Brain pericyte (primary cell): Measurements from ENCODE around the gene HOXA2.

Experiments
- DNase-seq: peaks from one replicate; pipeline ENCODE4 v3.0.0-alpha.2; 2012; ENCODE audit warnings: low read depth, low spot score

Gene HOXA2

GRCh38 chr7:27111751-27112277 is 9.3 kb upstream of the HOXA2 start:
- DNase-seq = no peak

DNA sequence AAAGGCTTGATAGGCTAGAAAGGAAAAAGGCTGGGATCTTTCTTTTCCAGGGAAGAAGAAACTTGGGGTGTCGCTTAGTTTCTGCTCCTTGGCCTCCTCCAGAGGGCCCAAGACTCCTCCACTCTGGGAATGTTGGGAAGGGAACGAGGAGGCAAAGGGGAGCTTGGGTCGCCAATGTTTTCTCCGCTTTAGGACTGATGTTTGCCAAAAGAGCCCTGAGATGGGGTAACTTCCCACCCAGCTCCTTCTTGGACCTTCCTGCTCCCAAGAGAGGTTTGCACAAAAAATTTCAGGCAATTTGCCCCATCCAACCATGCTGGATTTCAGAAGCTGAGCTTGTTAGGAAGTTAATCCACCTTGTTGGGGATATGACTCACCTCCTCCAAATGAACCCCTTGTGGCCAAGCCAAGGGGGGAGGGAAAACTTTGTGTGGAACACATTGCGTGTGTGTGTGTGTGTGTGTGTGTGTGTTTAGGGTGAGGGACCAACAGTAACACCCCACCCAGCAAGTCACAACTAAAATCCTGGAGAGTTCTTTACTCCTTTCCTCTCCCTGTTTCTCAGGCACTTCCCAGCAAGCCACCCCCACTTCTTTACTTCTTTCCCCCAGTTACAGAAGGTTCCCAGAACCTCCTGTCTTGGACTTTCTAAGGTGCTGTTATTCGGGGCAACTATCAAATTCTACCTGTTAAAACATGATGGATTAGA is 8.7 kb upstream of the HOXA2 start:
- no peak for DNase-seq

DNA sequence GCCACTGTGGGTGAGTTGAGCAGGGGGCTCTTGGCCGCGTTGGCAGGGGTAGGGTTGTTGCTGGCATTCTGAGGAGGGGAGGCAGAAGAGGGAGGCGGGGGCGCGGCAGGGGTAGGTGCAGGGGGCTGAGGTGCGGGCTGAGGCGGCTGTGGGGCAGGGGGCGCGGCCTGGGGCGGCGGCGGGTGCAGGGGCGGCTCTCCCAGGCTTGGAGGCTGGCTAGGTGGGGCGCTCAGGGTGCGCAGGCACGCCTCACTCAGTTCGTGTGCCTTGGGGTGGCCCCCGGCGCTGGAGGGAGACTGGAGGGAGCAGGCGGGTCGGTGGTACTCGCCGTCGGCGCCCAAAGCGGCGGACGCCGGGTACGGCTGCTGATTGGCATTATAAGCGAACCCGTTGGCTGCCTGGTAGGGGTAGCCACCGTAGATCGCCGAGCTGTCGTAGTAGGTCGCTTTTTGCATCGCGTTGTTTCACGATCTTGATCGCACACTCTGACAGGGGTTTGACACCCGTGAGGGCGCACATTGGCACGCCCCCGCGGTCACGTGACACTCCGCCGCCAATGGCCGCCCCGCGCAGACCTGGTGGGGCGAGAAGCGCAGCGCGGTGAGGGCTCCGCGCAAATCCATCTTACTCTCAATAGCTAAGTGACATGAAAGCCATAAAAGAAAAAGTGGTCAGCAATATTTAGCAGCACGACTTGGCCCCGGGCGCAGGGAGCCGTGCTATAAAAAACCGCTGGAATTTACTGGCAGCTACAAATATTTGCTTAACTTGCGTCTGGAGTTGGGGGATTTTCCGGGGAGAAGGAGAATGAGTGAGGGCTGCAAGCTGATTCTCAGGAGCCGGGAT is 7.9 kb upstream of the HOXA2 start:
- no peak for DNase-seq

- no peak for DNase-seq
Measured at GRCh38 chr7:27109466-27110185, 7.1 kb upstream of the HOXA2 start.

- no peak for DNase-seq
Measured at GRCh38 chr7:27108390-27109127, 6.1 kb upstream of the HOXA2 start.

- no peak for DNase-seq
Measured at GRCh38 chr7:27107391-27108381, 5.2 kb upstream of the HOXA2 start.

DNA sequence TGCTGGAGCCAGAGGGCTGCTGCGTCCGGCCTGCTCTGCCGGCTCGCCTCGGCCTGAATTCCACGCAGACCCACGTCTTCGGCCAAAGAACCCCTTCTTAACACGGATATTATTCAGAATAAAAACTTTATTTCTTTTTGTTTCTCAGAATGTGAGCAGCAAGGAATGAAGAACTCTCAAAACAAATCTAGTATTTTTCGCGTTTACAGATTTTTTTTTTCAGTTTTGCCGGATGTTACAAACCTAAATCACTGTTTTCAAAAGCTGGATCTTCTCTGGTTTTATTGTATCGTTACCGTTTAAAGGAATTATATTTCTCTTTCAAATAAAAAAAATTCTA is 4.4 kb upstream of the HOXA2 start:
- DNase-seq = no peak

- no peak for DNase-seq
Measured at GRCh38 chr7:27106181-27106900, 3.9 kb upstream of the HOXA2 start.

GRCh38 chr7:27105301-27106031 is 3.0 kb upstream of the HOXA2 start:
- DNase-seq = no peak

- no peak for DNase-seq
Measured at GRCh38 chr7:27104341-27105058, 2.0 kb upstream of the HOXA2 start.

DNA sequence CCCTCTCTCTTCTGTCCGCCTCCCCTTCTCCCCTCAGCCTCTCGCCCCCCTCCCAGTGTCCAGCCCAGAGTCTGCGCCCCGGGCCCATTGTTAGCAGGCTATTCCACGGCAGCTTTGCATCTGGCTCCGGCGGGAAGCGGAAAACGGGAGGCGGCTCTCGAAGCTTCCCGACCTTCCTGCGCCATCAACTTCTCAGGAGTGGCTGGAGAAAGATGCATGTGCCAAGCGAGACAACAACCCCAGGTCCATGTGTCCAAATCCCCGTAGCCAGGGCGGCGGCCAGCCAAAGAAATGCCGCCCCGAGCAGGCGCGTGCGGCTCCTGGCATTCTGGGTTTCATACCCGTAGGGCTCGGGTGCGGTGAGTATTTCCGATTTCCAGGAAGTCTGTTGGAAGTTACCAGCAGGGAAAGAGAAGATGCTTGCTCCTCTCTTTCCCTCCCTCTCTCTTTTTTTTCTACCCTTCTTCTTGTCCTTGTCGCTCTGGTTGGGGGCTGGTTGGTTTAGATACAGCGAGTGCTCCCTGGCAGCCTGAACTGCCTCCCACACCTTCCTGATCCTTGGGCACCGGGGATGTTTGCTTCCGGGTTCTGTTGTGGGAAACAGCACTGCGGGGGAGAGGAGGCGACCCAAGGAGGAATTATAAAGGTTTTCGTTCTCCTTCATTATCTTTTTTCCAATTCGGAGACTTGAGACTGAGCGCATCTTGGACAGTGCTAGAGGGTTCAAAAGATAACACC is 1.2 kb upstream of the HOXA2 start:
- DNase-seq = no peak

- no peak for DNase-seq
Measured at GRCh38 chr7:27101957-27102580, 414 bp downstream of the HOXA2 start.

DNA sequence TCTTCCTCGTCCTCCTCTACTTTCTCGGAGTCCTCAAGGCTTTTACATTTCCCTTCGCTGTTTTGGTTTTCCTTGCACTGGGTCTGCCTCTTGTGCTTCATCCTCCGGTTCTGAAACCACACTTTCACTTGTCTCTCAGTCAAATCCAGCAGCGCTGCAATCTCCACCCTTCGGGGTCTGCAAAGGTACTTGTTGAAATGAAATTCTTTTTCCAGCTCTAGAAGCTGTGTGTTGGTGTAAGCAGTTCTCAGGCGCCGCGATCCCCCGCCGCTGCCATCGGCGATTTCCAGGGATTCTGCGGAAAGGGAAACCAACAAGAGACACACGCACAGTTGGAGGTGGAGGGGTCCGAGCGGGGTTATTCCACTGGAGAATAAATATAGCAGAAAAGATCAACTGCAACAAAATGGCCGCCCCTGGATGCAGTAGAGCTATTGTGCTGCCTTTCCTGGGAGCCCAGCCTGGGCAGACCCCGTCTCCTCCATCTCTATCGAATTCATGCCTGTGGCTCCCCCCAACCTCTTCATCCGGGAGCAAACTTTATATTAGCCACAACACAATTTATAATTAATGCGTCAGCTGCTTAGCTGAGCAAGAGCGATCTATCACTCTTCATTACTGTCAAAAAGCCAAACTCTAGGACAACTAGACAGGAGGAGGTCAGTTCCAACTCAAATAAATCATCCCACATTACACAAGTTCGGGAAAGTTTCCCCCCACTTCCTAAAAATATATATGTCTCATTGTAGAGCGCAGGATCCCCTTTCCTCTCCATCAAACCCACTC is 1.1 kb downstream of the HOXA2 start:
- no peak for DNase-seq

DNA sequence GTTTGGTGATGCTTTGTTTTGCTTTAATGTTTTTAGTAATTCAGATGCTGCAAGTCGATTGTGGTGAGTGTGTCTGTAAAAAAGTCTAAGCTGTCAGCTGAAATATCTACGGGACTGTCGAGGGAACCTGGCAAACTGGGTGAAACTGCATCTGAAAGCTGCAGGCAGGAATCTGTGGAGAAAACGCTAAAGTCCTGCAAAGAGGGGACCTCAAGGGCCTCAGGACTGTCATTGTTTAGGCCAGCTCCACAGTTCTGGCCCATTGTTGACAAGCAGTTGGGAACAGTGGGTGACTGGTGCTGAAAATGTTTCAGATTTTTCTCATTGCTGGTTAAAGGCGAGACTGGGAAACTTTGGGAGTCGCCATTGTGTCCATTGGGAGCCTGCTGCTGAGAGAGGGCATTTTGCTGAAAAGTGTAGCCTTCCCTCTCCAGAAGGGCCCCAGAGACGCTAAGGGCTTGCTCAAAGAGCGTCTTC is 1.8 kb downstream of the HOXA2 start:
- no peak for DNase-seq

- DNase-seq = no peak
Measured at GRCh38 chr7:27099453-27100370, 2.8 kb downstream of the HOXA2 start.
